ENCODE measurements around the gene ARFGAP3.
"Not testable (repeated sequence)": the region's sequence is repeated elsewhere in the genome, so short reads cannot be mapped to it uniquely, and the experiment has no call there.

DNA sequence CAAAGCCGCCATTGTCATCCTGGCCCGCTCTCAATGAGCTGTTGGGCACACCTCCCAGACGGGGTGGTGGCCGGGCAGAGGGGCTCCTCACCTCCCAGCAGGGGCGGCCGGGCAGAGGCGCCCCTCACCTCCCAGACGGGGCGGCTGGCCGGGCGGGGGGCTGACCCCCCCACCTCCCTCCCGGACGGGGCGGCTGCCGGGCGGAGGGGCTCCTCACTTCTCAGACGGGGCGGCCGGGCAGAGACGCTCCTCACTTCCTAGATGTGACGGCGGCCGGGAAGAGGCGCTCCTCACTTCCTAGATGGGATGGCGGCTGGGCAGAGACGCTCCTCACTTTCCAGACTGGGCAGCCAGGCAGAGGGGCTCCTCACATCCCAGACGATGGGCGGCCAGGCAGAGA, 106.7 kb downstream of the ARFGAP3 start:
- not testable (repeated sequence) for TF ChIP-seq ZNF747 (tag by site-specific recombination; IDR thresholded peaks at IDR 0.05); ZNF629 (tag by site-specific recombination; IDR thresholded peaks at IDR 0.05); ZNF121 (tag by site-specific recombination; IDR thresholded peaks at IDR 0.05); ZNF514 (tag by site-specific recombination; IDR thresholded peaks at IDR 0.05); FEZF1 (tag by site-specific recombination; IDR thresholded peaks at IDR 0.05); TCF7L2 (IDR thresholded peaks at IDR 0.05; ENCODE audit: borderline replicate concordance, low read depth, low read length); ZFP37 (tag by site-specific recombination; IDR thresholded peaks at IDR 0.05); ZNF16 (tag by site-specific recombination; IDR thresholded peaks at IDR 0.05; ENCODE audit: low read depth); ZNF140 (tag by site-specific recombination; IDR thresholded peaks at IDR 0.05)
- TF ChIP-seq, protein P1, sequence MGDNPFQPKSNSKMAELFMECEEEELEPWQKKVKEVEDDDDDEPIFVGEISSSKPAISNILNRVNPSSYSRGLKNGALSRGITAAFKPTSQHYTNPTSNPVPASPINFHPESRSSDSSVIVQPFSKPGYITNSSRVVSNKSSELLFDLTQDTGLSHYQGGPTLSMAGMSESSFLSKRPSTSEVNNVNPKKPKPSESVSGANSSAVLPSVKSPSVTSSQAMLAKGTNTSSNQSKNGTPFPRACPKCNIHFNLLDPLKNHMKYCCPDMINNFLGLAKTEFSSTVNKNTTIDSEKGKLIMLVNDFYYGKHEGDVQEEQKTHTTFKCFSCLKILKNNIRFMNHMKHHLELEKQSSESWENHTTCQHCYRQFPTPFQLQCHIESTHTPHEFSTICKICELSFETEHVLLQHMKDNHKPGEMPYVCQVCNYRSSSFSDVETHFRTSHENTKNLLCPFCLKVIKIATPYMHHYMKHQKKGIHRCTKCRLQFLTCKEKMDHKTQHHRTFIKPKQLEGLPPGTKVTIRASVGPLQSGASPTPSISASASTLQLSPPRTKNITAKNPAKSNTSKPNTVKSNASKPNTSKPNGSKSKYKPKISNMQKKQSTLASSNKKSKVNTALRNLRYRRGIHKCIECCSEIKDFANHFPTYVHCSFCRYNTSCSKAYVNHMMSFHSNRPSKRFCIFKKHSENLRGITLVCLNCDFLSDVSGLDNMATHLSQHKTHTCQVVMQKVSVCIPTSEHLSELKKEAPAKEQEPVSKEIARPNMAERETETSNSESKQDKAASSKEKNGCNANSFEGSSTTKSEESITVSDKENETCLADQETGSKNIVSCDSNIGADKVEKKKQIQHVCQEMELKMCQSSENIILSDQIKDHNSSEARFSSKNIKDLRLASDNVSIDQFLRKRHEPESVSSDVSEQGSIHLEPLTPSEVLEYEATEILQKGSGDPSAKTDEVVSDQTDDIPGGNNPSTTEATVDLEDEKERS (tag by site-specific recombination; IDR thresholded peaks at IDR 0.05): not testable (repeated sequence)
- TF ChIP-seq, protein P2, sequence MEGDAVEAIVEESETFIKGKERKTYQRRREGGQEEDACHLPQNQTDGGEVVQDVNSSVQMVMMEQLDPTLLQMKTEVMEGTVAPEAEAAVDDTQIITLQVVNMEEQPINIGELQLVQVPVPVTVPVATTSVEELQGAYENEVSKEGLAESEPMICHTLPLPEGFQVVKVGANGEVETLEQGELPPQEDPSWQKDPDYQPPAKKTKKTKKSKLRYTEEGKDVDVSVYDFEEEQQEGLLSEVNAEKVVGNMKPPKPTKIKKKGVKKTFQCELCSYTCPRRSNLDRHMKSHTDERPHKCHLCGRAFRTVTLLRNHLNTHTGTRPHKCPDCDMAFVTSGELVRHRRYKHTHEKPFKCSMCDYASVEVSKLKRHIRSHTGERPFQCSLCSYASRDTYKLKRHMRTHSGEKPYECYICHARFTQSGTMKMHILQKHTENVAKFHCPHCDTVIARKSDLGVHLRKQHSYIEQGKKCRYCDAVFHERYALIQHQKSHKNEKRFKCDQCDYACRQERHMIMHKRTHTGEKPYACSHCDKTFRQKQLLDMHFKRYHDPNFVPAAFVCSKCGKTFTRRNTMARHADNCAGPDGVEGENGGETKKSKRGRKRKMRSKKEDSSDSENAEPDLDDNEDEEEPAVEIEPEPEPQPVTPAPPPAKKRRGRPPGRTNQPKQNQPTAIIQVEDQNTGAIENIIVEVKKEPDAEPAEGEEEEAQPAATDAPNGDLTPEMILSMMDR (tag by site-specific recombination; IDR thresholded peaks at IDR 0.05): not testable (repeated sequence)
